ENCODE data around the gene TOMT.

Gene TOMT

GRCh38 chr11:72081821-72082453, 23.8 kb upstream of the TOMT start:
- no peaks in the 10 kb centered on the region for H3K36me3 ChIP-seq (replicated peaks)
- in situ Hi-C loops (cut with HindIII; ENCODE audit: low pct_ligation_motif_present, low sequenced_read_pairs) = no loop called here
- H3K4me3 ChIP-seq (ENCODE audit: low read depth, low read length) = no peak overlapping the region
- no peaks in the 10 kb centered on the region for H3K27me3 ChIP-seq (replicated peaks)
- no peak for TF ChIP-seq CTCF (IDR thresholded peaks at IDR 0.05; ENCODE audit: low read depth, low read length, missing control alignments)
- no peak overlapping the region for H3K27ac ChIP-seq
- no peak for DNase-seq

GRCh38 chr11:72083414-72083813, 22.3 kb upstream of the TOMT start:
- in situ Hi-C loops (cut with HindIII; ENCODE audit: low pct_ligation_motif_present, low sequenced_read_pairs) = no loop called here
- DNase-seq = no peak
- Histone ChIP-seq H3K4me3 (ENCODE audit: low read depth, low read length) (no peak overlapping the region), H3K36me3 (replicated peaks) (no peaks in the 10 kb centered on the region), H3K27ac (no peak overlapping the region), H3K27me3 (replicated peaks) (no peaks in the 10 kb centered on the region)
- TF ChIP-seq CTCF (IDR thresholded peaks at IDR 0.05; ENCODE audit: low read depth, low read length, missing control alignments) = no peak

GRCh38 chr11:72084076-72084475, 21.6 kb upstream of the TOMT start:
- no peak for TF ChIP-seq CTCF (IDR thresholded peaks at IDR 0.05; ENCODE audit: low read depth, low read length, missing control alignments)
- in situ Hi-C loops (cut with HindIII; ENCODE audit: low pct_ligation_motif_present, low sequenced_read_pairs) = no loop called here

GRCh38 chr11:72084965-72085364, 20.8 kb upstream of the TOMT start:
- H3K27ac ChIP-seq = no peak overlapping the region
- no peaks in the 10 kb centered on the region for H3K36me3 ChIP-seq (replicated peaks)
- in situ Hi-C loops (cut with HindIII; ENCODE audit: low pct_ligation_motif_present, low sequenced_read_pairs) = no loop called here
- no peaks in the 10 kb centered on the region for H3K27me3 ChIP-seq (replicated peaks)
- H3K4me3 ChIP-seq (ENCODE audit: low read depth, low read length) = no peak overlapping the region
- no peak for TF ChIP-seq CTCF (IDR thresholded peaks at IDR 0.05; ENCODE audit: low read depth, low read length, missing control alignments)
- DNase-seq = no peak

More at GRCh38 chr11:72084076-72084475, 21.6 kb upstream of the TOMT start:
- no peak overlapping the region for H3K4me3 ChIP-seq (ENCODE audit: low read depth, low read length)
- H3K27me3 ChIP-seq (replicated peaks) = no peaks in the 10 kb centered on the region
- no peaks in the 10 kb centered on the region for H3K36me3 ChIP-seq (replicated peaks)
- DNase-seq = no peak
- no peak overlapping the region for H3K27ac ChIP-seq

- no peak overlapping the region for H3K27ac ChIP-seq
- in situ Hi-C loops (cut with HindIII; ENCODE audit: low pct_ligation_motif_present, low sequenced_read_pairs) = no loop called here
- H3K36me3 ChIP-seq (replicated peaks) = no peaks in the 10 kb centered on the region
- no peaks in the 10 kb centered on the region for H3K27me3 ChIP-seq (replicated peaks)
- DNase-seq = no peak
- no peak for TF ChIP-seq CTCF (IDR thresholded peaks at IDR 0.05; ENCODE audit: low read depth, low read length, missing control alignments)
- no peak overlapping the region for H3K4me3 ChIP-seq (ENCODE audit: low read depth, low read length)
Observed at GRCh38 chr11:72085621-72086351, 19.9 kb upstream of the TOMT start.

Data from brain microvascular endothelial cell (primary cell).